Spleen (tissue), 11 donors: ENCODE data around the gene LORICRIN. TPM values are rescaled to one million over a fixed set of nuclear protein-coding genes. Genes with fewer than 3 reads are reported as not detected.
A peak's percentile ranks its signal among the peaks of the same experiment; 100 is the strongest.

Experiments
- DNase-seq: peaks from one replicate; pipeline ENCODE4 v3.0.0-alpha.2; 2020
- H3K27ac ChIP-seq, 8 donors: fragments of 200-600 bp; sonication (generic) in 7 of 8; 1 replicate in 4 of 8; 2 replicates in 4 of 8; pipeline versions ENCODE4 v1.5.0 to v1.8.0; 2016 to 2021; ENCODE audit warnings: inconsistent platforms in 4 of 8, mild to moderate bottlenecking in 4 of 8, moderate library complexity in 1 of 8
- H3K27me3 ChIP-seq, 7 donors: fragments of 200-600 bp; sonication (generic) in 6 of 7; replicated peaks in 1 of 7; 1 replicate in 4 of 7; 2 replicates in 3 of 7; pipeline versions ENCODE4 v1.5.0 to v1.8.0; 2016 to 2021; ENCODE audit warnings: inconsistent platforms in 3 of 7, mild to moderate bottlenecking in 1 of 7
- H3K36me3 ChIP-seq, 6 donors: fragments of 200-600 bp; sonication (generic) in 5 of 6; 1 replicate in 4 of 6; 2 replicates in 2 of 6; pipeline versions ENCODE4 v1.5.0 to v1.8.0; 2016 to 2021; ENCODE audit warnings: inconsistent platforms in 2 of 6
- H3K4me1 ChIP-seq, 6 donors: fragments of 200-600 bp; sonication (generic) in 5 of 6; 1 replicate in 3 of 6; 2 replicates in 3 of 6; pipeline versions ENCODE4 v1.5.0 to v1.8.0; 2016 to 2021; ENCODE audit warnings: inconsistent platforms in 3 of 6
- H3K4me3 ChIP-seq, 8 donors: fragments of 200-600 bp; sonication (generic) in 7 of 8; 1 replicate in 4 of 8; 2 replicates in 4 of 8; pipeline versions ENCODE4 v1.5.0 to v1.8.0; 2016 to 2021; ENCODE audit warnings: inconsistent platforms in 4 of 8, mild to moderate bottlenecking in 4 of 8, moderate library complexity in 2 of 8
- H3K9me3 ChIP-seq, 8 donors: fragments of 200-600 bp; sonication (generic) in 7 of 8; 1 replicate in 4 of 8; 2 replicates in 4 of 8; pipeline versions ENCODE4 v1.5.0 to v1.8.0; 2016 to 2021; ENCODE audit warnings: inconsistent platforms in 4 of 8
- POLR2A ChIP-seq, 3 donors: fragments of 450-650 bp; IDR thresholded peaks; one replicate each; pipeline ENCODE4 v1.5.1; 2017; ENCODE audit warnings: antibody characterized with exemption in 3 of 3, mild to moderate bottlenecking in 1 of 3
- POLR2AphosphoS5 ChIP-seq, 3 donors: sonication (generic); formaldehyde crosslinking; IDR thresholded peaks; one replicate each; pipeline ENCODE4 v1.5.1; 2017; ENCODE audit warnings: antibody characterized with exemption in 3 of 3
- WGBS, 5 donors: extraction: QIAGEN DNeasy Blood & Tissue Kit in 3 of 5; methylation state at CpG; one replicate each; pipeline versions ENCODE4 v1.1.5 to v1.1.7; 2013 to 2018; 5-methylcytosine and 5-hydroxymethylcytosine counted together
- intact Hi-C: fragments of 100-400 bp; cut with DNase I; formaldehyde crosslinking; loops from one replicate; pipeline ENCODE4 v1.15.0; 2023; ENCODE audit warnings: low total_unique reads
- polyA plus RNA-seq, 3 donors: library from polyadenylated mRNA; stranded (reverse); fragments of 200-250 nt; gene quantifications; one replicate each; pipeline ENCODE4 v1.2.1, GENCODE V29; 2013
- total RNA-seq, 7 donors: library from RNA; depleted of rRNA in 3 of 7; stranded (reverse); fragments of >200 nt in 3 of 7; fragmentation: NEBNext Ultra II Directional in 4 of 7; extraction: Animal tissue kit (Norgen Biotek cat#: 25700) in 4 of 7; gene quantifications; one replicate each; pipeline versions ENCODE4 v1.1.0 to v1.2.1, GENCODE V29; 2016 to 2021
- TF ChIP-seq, protein P1 (sequence below), 11 experiments: fragments of 200-600 bp in 7 of 11; fragments of 450-650 bp in 4 of 11; sonication (generic) in 4 of 11; IDR thresholded peaks in 8 of 11; conservative IDR thresholded peaks in 3 of 11; 1 replicate in 7 of 11; 2 replicates in 4 of 11; pipeline versions ENCODE4 v1.4.0 to v1.8.0; 2016 to 2021; ENCODE audit warnings: antibody characterized with exemption in 11 of 11, inconsistent platforms in 4 of 11, mild to moderate bottlenecking in 1 of 11
- donor health status: healthy with polysubstance abuse.
- donor health status: DM: no; HTN: no; CAD: no; lungs with moderate emphysema.
- donor health status: DM: no; HTN: no; CAD: no.
- donor health status: Bipolar disorder and iron deficiency.
- donor health status: healthy.
- donor health status: DM: no; HTN: no; CAD: no.
- donor health status: DM: yes; HTN: yes; CAD: no.

Gene LORICRIN
- total and polyA plus RNA-seq, 10 donors = 0.38 to 0.83 (median 0.53) TPM; not detected in 7

DNA sequence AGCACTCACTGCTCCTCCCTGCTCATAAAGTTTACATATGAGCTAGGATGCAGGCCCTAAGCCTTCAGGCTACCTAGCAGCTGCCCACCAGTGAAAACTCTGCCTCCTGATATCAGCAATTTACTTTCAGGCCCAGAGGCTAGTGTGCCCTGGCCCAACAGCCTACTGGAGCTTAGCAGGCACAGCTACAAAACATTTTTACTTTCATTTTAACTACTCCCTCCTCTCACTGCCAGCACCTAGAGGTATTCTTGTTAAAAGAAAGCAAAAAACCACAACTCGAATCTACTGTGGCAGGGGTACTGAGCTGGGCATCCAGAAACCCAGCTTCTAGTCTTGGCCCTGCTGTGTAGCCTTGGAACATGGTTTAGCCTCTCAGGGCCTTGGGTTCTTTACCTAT, 5.8 kb upstream of the LORICRIN start:
- TF ChIP-seq POLR2A (IDR thresholded peaks at IDR 0.05) (no peak), POLR2AphosphoS5 (IDR thresholded peaks at IDR 0.05) (no peak)
- TF ChIP-seq, protein P1, sequence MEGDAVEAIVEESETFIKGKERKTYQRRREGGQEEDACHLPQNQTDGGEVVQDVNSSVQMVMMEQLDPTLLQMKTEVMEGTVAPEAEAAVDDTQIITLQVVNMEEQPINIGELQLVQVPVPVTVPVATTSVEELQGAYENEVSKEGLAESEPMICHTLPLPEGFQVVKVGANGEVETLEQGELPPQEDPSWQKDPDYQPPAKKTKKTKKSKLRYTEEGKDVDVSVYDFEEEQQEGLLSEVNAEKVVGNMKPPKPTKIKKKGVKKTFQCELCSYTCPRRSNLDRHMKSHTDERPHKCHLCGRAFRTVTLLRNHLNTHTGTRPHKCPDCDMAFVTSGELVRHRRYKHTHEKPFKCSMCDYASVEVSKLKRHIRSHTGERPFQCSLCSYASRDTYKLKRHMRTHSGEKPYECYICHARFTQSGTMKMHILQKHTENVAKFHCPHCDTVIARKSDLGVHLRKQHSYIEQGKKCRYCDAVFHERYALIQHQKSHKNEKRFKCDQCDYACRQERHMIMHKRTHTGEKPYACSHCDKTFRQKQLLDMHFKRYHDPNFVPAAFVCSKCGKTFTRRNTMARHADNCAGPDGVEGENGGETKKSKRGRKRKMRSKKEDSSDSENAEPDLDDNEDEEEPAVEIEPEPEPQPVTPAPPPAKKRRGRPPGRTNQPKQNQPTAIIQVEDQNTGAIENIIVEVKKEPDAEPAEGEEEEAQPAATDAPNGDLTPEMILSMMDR (IDR thresholded peaks at IDR 0.05 in 8 of 11, conservative IDR thresholded peaks at IDR 0.05 in 3 of 11) = no peak
- 30 to 41% (median 39%) methylated on average over 1 of the region's 1 CpG for WGBS, 5 donors

DNA sequence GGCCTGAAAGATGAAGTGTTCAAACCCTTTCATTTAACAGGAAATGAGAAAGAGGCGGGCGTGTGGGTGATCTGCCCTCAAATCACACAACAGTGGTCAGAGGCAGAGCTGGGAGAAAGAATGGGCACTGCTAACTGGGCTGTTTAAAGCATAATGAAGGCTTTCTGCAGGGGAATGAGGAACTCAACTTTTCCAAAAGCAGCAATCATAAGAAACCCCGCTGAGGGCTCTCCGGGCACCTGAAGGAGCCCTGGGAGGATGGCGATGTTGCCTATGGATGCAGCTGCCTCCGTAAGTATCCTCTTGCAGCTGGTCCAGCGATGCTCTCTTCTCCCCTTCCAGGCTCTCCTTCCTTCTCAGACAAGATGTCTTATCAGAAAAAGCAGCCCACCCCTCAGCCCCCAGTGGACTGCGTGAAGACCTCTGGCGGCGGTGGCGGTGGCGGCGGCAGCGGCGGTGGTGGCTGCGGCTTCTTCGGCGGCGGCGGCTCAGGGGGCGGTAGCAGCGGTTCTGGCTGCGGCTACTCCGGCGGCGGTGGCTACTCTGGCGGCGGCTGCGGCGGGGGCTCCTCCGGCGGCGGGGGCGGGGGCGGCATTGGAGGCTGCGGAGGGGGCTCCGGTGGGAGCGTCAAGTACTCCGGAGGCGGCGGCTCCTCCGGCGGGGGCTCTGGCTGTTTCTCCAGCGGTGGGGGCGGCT, 1.2 kb downstream of the LORICRIN start:
- no peak for DNase-seq
- Histone ChIP-seq H3K4me3 (peak overlapping the region; percentile 21 to 66 (median 36)), H3K27me3 (peaks cover 0 to 67% (median 46%) of the 10 kb centered on the region in 7 donors), H3K4me1 (peaks cover 9 to 35% (median 25%) of the 10 kb centered on the region in 6 donors), H3K36me3 (no peaks in the 10 kb centered on the region), H3K27ac (peak overlapping the region in 1 of 8 donors; percentile 22), H3K9me3 (no peaks in the 10 kb centered on the region)
- 4 to 10% (median 8%) methylated on average over 24 to 45 of the region's 45 CpGs for whole genome bisulfite sequencing, 5 donors
- TF ChIP-seq POLR2AphosphoS5 (IDR thresholded peaks at IDR 0.05) = no peak
- TF ChIP-seq, protein P1 (IDR thresholded peaks at IDR 0.05 in 8 of 11, conservative IDR thresholded peaks at IDR 0.05 in 3 of 11) = no peak
- TF ChIP-seq POLR2A (IDR thresholded peaks at IDR 0.05) = no peak
- intact Hi-C loops = no loop called here

More for the DNA sequence above, 5.8 kb upstream of the LORICRIN start:
- Histone ChIP-seq H3K9me3 (no peaks in the 10 kb centered on the region), H3K4me3 (no peak overlapping the region), H3K36me3 (no peaks in the 10 kb centered on the region), H3K4me1 (no peaks in the 10 kb centered on the region), H3K27ac (no peak overlapping the region), H3K27me3 (peaks cover 0 to 19% (median 0%) of the 10 kb centered on the region in 7 donors)
- intact Hi-C loops = no loop called here
- DNase-seq = no peak

DNA sequence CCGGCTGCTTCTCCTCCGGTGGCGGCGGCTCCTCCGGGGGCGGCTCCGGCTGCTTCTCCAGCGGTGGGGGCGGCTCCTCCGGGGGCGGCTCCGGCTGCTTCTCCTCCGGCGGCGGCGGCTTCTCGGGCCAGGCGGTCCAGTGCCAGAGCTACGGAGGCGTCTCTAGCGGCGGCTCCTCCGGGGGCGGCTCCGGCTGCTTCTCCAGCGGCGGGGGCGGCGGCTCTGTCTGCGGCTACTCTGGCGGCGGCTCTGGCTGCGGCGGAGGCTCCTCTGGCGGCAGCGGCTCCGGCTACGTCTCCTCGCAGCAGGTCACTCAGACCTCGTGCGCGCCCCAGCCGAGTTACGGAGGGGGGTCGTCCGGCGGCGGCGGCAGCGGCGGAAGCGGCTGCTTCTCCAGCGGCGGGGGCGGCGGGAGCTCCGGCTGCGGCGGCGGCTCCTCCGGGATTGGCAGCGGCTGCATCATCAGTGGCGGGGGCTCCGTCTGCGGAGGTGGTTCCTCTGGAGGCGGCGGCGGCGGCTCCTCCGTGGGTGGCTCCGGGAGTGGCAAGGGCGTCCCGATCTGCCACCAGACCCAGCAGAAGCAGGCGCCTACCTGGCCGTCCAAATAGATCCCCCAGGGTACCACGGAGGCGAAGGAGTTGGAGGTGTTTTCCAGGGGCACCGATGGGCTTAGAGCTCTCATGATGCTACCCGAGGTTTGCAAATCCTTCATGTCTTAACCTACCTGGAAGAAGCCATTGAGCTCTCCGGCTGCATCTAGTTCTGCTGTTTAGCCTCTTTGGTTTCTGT, 2.0 kb downstream of the LORICRIN start:
- Histone ChIP-seq H3K4me1 (peaks cover 9 to 35% (median 25%) of the 10 kb centered on the region in 6 donors), H3K27me3 (peaks cover 0 to 74% (median 46%) of the 10 kb centered on the region in 7 donors), H3K27ac (peak overlapping the region in 1 of 8 donors; percentile 22), H3K9me3 (no peaks in the 10 kb centered on the region), H3K4me3 (peak overlapping the region; percentile 21 to 66 (median 36)), H3K36me3 (no peaks in the 10 kb centered on the region)
- intact Hi-C loops = no loop called here
- WGBS, 5 donors = 2 to 4% (median 3%) methylated on average over 36 to 80 of the region's 80 CpGs
- TF ChIP-seq POLR2AphosphoS5 (IDR thresholded peaks at IDR 0.05) = no peak
- no peak for TF ChIP-seq POLR2A (IDR thresholded peaks at IDR 0.05)
- TF ChIP-seq, protein P1 (IDR thresholded peaks at IDR 0.05 in 8 of 11, conservative IDR thresholded peaks at IDR 0.05 in 3 of 11) = no peak
- peak; percentile 75 for DNase-seq

DNA sequence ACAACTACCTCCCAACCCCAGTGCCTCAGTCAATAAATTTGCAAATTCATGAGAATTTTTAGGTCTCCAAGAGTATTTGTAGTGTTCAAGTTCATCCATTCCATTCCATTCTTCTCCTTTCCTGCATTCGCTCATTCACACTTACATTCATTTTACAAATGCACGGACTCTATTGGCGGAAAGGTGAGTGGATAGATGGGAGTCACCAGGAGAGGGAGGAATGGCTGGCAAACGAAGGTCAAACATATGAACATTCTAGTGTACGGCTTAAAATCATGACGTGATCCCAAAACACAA, 2.5 kb downstream of the LORICRIN start:
- H3K36me3 ChIP-seq = no peaks in the 10 kb centered on the region
- intact Hi-C loops = no loop called here
- peak overlapping the region in 5 of 8 donors; percentile 27 to 66 (median 46) for H3K4me3 ChIP-seq
- H3K4me1 ChIP-seq = peaks cover 9 to 35% (median 25%) of the 10 kb centered on the region in 6 donors
- H3K9me3 ChIP-seq = no peaks in the 10 kb centered on the region
- DNase-seq = no peak
- WGBS, 5 donors = 54 to 70% (median 63%) methylated on average over 6 of the region's 6 CpGs
- H3K27me3 ChIP-seq = peaks cover 0 to 74% (median 46%) of the 10 kb centered on the region in 7 donors
- H3K27ac ChIP-seq = no peak overlapping the region
- TF ChIP-seq POLR2A (IDR thresholded peaks at IDR 0.05) (no peak), POLR2AphosphoS5 (IDR thresholded peaks at IDR 0.05) (no peak)
- TF ChIP-seq, protein P1 (IDR thresholded peaks at IDR 0.05 in 8 of 11, conservative IDR thresholded peaks at IDR 0.05 in 3 of 11) = no peak
